Measurements from ENCODE around the gene TBCD.

The TBCD gene

DNA sequence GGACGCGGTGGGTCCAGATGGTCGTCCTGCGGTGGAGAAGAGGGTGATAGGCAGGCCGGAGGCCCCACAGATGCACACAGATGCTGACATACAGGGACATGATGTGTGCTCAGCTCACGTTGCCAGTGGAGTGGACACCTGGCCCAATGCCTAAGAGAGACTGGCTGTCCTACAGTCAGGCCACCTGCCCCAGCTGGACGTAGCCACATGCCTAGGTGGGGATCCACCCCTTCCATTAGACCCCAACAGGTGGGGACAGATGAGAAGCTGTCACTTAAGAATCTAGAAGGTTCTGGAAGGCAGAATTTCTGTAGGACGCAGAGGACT lies 205.6 kb downstream of the TBCD start:
- CTCF ChIA-PET, result no interaction called here

GRCh38 chr17:82957961-82958561 lies 206.2 kb downstream of the TBCD start:
- no peak overlapping the region for H3K4me3 ChIP-seq (ENCODE audit: low read depth, low read length)
- TF ChIP-seq, protein P1, sequence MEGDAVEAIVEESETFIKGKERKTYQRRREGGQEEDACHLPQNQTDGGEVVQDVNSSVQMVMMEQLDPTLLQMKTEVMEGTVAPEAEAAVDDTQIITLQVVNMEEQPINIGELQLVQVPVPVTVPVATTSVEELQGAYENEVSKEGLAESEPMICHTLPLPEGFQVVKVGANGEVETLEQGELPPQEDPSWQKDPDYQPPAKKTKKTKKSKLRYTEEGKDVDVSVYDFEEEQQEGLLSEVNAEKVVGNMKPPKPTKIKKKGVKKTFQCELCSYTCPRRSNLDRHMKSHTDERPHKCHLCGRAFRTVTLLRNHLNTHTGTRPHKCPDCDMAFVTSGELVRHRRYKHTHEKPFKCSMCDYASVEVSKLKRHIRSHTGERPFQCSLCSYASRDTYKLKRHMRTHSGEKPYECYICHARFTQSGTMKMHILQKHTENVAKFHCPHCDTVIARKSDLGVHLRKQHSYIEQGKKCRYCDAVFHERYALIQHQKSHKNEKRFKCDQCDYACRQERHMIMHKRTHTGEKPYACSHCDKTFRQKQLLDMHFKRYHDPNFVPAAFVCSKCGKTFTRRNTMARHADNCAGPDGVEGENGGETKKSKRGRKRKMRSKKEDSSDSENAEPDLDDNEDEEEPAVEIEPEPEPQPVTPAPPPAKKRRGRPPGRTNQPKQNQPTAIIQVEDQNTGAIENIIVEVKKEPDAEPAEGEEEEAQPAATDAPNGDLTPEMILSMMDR (IDR thresholded peaks at IDR 0.05; ENCODE audit: insufficient read depth, low read length, missing control alignments), result no peak
- no peak for DNase-seq (ENCODE audit: low read depth, low spot score)
- ChIA-PET CTCF (no interaction called here), POLR2A (no interaction called here)

More for the DNA sequence above, 205.6 kb downstream of the TBCD start:
- no peak overlapping the region for H3K4me3 ChIP-seq (ENCODE audit: low read depth, low read length)
- TF ChIP-seq, protein P1 (IDR thresholded peaks at IDR 0.05; ENCODE audit: insufficient read depth, low read length, missing control alignments), result no peak
- DNase-seq (ENCODE audit: low read depth, low spot score), result no peak
- POLR2A ChIA-PET, result no interaction called here

- TF ChIP-seq, protein P1 (IDR thresholded peaks at IDR 0.05; ENCODE audit: insufficient read depth, low read length, missing control alignments), result no peak
- no peak for DNase-seq (ENCODE audit: low read depth, low spot score)
- POLR2A ChIA-PET, result no interaction called here
- H3K4me3 ChIP-seq (ENCODE audit: low read depth, low read length), result no peak overlapping the region
- CTCF ChIA-PET, result no interaction called here
Observed at GRCh38 chr17:82959242-82959930, 207.5 kb downstream of the TBCD start.

DNA sequence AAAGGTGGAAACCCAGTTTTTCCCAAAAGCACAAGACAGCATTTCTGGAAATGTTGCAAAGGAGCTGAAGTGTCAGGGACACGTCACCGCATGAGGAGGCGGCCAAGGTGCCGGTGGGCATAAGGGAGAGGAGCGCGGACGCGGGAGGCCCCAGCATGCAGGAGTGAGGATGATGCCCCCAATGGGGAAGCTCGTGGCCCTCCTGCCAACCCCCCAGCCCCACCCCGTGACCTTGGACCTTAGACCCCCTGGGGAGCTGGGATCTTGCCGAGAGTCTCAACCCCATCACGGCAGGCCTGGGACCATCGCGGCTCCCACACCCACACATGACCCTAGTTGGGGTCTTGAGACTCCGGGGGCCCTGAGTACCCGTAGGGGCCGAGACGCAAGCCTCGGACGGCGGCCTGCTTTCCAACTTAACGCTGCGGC lies 208.1 kb downstream of the TBCD start:
- ChIA-PET POLR2A (no interaction called here), CTCF (no interaction called here)
- no peak overlapping the region for H3K4me3 ChIP-seq (ENCODE audit: low read depth, low read length)
- TF ChIP-seq, protein P1 (IDR thresholded peaks at IDR 0.05; ENCODE audit: insufficient read depth, low read length, missing control alignments), result no peak
- DNase-seq (ENCODE audit: low read depth, low spot score), result no peak

DNA sequence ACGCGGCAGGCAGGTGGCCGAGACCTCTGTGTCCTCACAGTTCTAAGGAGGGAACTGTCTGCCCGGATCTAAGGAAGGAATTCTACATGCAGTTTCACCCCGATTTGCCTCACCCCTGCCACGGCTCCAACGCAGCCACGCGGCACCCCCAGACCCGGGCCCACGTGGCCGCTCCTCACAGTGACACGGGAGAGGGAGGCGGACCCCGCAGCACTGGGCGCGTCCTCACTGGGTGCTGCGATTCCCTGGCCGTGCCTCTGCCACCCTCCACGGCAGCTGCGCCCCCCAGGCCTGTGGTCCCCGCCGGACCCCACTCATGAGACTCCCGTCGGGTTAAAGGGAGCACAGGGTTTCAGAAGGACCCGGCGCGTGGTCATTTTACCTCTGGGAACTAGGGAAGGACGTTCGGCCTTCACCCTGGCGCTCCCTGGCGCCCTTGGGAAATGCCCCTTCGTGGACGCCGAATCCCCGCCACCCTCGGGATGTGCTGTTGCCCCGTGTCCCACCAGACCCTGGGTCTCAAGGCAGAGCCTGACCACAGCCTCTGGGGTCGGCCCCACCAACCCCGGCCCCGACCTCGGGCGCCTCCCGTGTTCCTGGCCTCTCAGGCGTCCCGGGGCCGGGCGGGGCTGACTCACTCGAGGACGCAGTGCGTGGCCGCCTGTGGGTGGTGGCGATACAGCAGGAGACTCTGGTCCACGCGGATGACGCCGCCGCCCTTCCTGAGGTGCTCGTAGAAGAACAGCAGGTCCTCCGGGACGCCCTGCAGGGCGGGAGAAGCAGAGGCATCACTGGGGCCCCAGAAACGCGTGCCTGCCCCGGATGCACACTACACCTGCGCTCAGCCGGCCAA lies 208.8 kb downstream of the TBCD start:
- H3K4me3 ChIP-seq (ENCODE audit: low read depth, low read length), result no peak overlapping the region
- ChIA-PET POLR2A (no interaction called here), CTCF (no interaction called here)
- TF ChIP-seq, protein P1 (IDR thresholded peaks at IDR 0.05; ENCODE audit: insufficient read depth, low read length, missing control alignments), result no peak
- DNase-seq (ENCODE audit: low read depth, low spot score), result no peak
